ENCODE results near the gene ACP7.

DNA sequence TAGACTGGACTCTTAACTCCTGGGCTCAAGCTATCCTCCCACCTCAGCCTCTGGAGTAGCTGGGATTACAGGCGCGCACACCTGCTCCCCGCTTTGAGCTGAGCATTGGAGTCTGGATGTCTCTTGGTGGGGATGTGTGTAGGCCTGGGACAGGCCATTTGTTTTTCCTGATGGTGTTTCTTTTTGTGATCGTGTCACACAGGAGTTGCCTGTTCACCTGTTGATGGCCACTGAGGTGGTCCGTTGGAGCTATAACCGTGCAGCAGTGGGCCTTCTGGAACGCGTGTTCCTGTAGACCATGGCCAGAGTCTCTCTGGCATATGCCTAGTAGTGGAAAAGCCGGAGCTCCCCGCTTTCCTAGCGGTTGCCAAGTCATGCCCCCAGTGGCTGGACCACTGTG is 44.9 kb downstream of the ACP7 start:
- TF ChIP-seq FOXS1 (CRISPR knock-in tag; IDR thresholded peaks at IDR 0.05) = no peak
- TF ChIP-seq, protein P1, sequence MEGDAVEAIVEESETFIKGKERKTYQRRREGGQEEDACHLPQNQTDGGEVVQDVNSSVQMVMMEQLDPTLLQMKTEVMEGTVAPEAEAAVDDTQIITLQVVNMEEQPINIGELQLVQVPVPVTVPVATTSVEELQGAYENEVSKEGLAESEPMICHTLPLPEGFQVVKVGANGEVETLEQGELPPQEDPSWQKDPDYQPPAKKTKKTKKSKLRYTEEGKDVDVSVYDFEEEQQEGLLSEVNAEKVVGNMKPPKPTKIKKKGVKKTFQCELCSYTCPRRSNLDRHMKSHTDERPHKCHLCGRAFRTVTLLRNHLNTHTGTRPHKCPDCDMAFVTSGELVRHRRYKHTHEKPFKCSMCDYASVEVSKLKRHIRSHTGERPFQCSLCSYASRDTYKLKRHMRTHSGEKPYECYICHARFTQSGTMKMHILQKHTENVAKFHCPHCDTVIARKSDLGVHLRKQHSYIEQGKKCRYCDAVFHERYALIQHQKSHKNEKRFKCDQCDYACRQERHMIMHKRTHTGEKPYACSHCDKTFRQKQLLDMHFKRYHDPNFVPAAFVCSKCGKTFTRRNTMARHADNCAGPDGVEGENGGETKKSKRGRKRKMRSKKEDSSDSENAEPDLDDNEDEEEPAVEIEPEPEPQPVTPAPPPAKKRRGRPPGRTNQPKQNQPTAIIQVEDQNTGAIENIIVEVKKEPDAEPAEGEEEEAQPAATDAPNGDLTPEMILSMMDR (IDR thresholded peaks at IDR 0.05) = no peak
- TF ChIP-seq ZFP36 (IDR thresholded peaks at IDR 0.05; ENCODE audit: borderline replicate concordance, partially characterized antibody) = no peak
- TF ChIP-seq REST (IDR thresholded peaks at IDR 0.05) = no peak
- TF ChIP-seq MAX (IDR thresholded peaks at IDR 0.05) = no peak
- no peak for TF ChIP-seq RCOR1 (IDR thresholded peaks at IDR 0.05; ENCODE audit: low read depth, low read length)
- TF ChIP-seq E2F6 (IDR thresholded peaks at IDR 0.05; ENCODE audit: borderline replicate concordance, low read depth) = no peak
- no peak for TF ChIP-seq RNF2 (IDR thresholded peaks at IDR 0.05; ENCODE audit: borderline replicate concordance, low read depth)
- no peak for TF ChIP-seq POLR2A (IDR thresholded peaks at IDR 0.05; ENCODE audit: low read length)

Data from A549 (cell line).